Measurements from ENCODE around the gene TMTC4. TPM values are rescaled to one million over a fixed set of nuclear protein-coding genes. Genes with fewer than 3 reads are reported as not detected.
"Not testable (repeated sequence)": the region's sequence is repeated elsewhere in the genome, so short reads cannot be mapped to it uniquely, and the experiment has no call there.

Gene TMTC4
- total RNA-seq, 1 donor from 2014 or later = 21.0 TPM

DNA sequence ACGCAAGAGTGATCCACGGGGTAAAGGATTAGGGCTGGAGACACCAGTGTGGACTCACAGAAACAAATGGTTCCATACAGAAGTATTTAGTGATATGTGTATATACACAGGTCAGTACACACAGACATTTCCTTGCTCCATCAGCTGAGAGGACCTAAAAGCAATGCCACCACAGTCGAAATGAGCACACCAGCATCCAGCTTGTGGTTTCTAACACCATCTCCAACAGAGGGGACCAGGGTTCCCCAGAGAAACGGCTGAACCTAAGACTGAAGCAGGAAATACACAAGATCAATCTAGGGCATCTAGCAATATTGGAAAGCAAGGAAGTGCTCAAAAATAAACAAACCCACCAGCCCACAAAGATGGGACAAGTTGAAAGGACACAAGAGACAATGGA, 93.6 kb downstream of the TMTC4 start:
- TF ChIP-seq, protein P1, sequence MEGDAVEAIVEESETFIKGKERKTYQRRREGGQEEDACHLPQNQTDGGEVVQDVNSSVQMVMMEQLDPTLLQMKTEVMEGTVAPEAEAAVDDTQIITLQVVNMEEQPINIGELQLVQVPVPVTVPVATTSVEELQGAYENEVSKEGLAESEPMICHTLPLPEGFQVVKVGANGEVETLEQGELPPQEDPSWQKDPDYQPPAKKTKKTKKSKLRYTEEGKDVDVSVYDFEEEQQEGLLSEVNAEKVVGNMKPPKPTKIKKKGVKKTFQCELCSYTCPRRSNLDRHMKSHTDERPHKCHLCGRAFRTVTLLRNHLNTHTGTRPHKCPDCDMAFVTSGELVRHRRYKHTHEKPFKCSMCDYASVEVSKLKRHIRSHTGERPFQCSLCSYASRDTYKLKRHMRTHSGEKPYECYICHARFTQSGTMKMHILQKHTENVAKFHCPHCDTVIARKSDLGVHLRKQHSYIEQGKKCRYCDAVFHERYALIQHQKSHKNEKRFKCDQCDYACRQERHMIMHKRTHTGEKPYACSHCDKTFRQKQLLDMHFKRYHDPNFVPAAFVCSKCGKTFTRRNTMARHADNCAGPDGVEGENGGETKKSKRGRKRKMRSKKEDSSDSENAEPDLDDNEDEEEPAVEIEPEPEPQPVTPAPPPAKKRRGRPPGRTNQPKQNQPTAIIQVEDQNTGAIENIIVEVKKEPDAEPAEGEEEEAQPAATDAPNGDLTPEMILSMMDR (IDR thresholded peaks at IDR 0.05) = no peak
- no peaks in the 10 kb centered on the region for H3K4me1 Mint-ChIP-seq (ENCODE audit: unreplicated experiment)
- no peaks in the 10 kb centered on the region for H3K27me3 Mint-ChIP-seq (ENCODE audit: unreplicated experiment)
- peaks cover 8% of the 10 kb centered on the region for H3K9me3 Mint-ChIP-seq (ENCODE audit: unreplicated experiment)
- H3K27ac Mint-ChIP-seq (ENCODE audit: unreplicated experiment) = no peak overlapping the region
- H3K36me3 Mint-ChIP-seq (ENCODE audit: unreplicated experiment) = peaks cover 24% of the 10 kb centered on the region
- DNase-seq (ENCODE audit: extremely low spot score, unreplicated experiment) = no peak
- H3K4me3 Mint-ChIP-seq (ENCODE audit: unreplicated experiment) = no peak overlapping the region

DNA sequence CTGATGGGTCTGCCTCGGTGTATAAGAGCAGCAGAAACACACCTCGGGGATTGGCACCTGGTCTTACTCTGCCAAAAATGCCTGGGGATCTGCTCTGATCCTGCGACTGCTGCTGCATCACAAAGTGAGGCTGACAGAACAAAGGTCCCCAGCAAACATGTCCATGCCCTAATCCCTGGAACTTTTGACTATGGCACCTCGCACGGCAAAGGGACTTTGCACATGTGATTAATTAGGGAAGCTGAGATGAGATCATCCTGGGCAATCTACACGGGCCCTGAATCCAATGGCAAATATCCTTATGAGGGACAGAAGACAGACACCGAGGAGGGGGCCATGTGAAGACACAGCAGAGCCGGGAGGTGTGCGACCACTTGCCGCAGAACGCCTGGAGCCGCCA, 94.5 kb downstream of the TMTC4 start:
- TF ChIP-seq, protein P1 (IDR thresholded peaks at IDR 0.05) = no peak
- no peak overlapping the region for H3K27ac Mint-ChIP-seq (ENCODE audit: unreplicated experiment)
- no peak overlapping the region for H3K4me3 Mint-ChIP-seq (ENCODE audit: unreplicated experiment)
- H3K4me1 Mint-ChIP-seq (ENCODE audit: unreplicated experiment) = no peaks in the 10 kb centered on the region
- peaks cover 24% of the 10 kb centered on the region for H3K36me3 Mint-ChIP-seq (ENCODE audit: unreplicated experiment)
- peaks cover 8% of the 10 kb centered on the region for H3K9me3 Mint-ChIP-seq (ENCODE audit: unreplicated experiment)
- H3K27me3 Mint-ChIP-seq (ENCODE audit: unreplicated experiment) = no peaks in the 10 kb centered on the region
- no peak for DNase-seq (ENCODE audit: extremely low spot score, unreplicated experiment)

- H3K27ac Mint-ChIP-seq (ENCODE audit: unreplicated experiment); H3K27me3 Mint-ChIP-seq (ENCODE audit: unreplicated experiment); H3K9me3 Mint-ChIP-seq (ENCODE audit: unreplicated experiment); H3K4me1 Mint-ChIP-seq (ENCODE audit: unreplicated experiment); H3K4me3 Mint-ChIP-seq (ENCODE audit: unreplicated experiment); DNase-seq (ENCODE audit: extremely low spot score, unreplicated experiment): not testable (repeated sequence)
- peaks cover 17% of the 10 kb centered on the region for H3K36me3 Mint-ChIP-seq (ENCODE audit: unreplicated experiment)
These were observed 97.4 kb downstream of the TMTC4 start for GRCh38 chr13:100577239-100577638.

DNA sequence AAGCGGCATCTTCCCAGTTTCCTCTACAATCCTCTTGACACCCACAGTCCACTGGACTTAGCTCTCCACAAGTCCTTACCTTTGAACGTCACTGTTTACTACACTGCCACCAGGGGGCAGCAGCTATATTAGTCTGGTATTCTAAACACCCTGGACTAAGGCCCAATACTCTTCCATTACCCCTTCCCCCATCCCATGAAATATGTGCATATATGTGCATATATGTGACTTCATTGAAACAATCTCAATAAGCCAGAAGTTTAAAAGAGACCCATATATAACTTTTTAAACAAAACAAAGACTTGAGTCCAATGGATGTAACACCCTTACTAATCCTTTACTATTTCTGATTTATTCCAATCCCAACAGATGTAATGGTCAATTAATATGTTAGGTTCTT, 101.5 kb downstream of the TMTC4 start:
- H3K4me1 Mint-ChIP-seq (ENCODE audit: unreplicated experiment) = no peaks in the 10 kb centered on the region
- no peak overlapping the region for H3K4me3 Mint-ChIP-seq (ENCODE audit: unreplicated experiment)
- H3K27ac Mint-ChIP-seq (ENCODE audit: unreplicated experiment) = no peak overlapping the region
- H3K36me3 Mint-ChIP-seq (ENCODE audit: unreplicated experiment) = no peaks in the 10 kb centered on the region
- TF ChIP-seq, protein P1 (IDR thresholded peaks at IDR 0.05) = peak; percentile 73
- H3K9me3 Mint-ChIP-seq (ENCODE audit: unreplicated experiment) = no peaks in the 10 kb centered on the region
- no peak for DNase-seq (ENCODE audit: extremely low spot score, unreplicated experiment)
- no peaks in the 10 kb centered on the region for H3K27me3 Mint-ChIP-seq (ENCODE audit: unreplicated experiment)

DNA sequence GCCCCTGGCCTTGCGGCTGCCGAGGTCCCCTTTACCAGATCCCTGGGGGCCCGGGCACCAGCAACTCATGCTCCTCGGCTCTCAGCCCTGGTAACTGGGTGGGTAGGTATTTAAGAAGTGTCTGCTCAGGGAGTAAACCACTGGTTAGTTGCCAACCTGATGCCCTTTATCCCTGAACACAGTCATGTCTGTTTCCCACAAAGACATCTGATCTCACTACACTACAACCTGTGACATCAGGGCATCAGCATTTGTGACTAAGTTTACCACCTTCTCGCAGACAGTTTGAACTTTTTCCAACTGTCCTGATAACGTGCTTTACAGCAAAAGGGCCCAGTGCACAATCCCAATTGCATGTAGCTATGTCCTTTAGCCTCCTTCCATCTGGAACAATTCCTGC, 108.1 kb downstream of the TMTC4 start:
- H3K27me3 Mint-ChIP-seq (ENCODE audit: unreplicated experiment) = no peaks in the 10 kb centered on the region
- H3K9me3 Mint-ChIP-seq (ENCODE audit: unreplicated experiment) = no peaks in the 10 kb centered on the region
- peak; percentile 77 for DNase-seq (ENCODE audit: extremely low spot score, unreplicated experiment)
- no peaks in the 10 kb centered on the region for H3K4me1 Mint-ChIP-seq (ENCODE audit: unreplicated experiment)
- TF ChIP-seq, protein P1 (IDR thresholded peaks at IDR 0.05) = no peak
- H3K4me3 Mint-ChIP-seq (ENCODE audit: unreplicated experiment) = no peak overlapping the region
- no peak overlapping the region for H3K27ac Mint-ChIP-seq (ENCODE audit: unreplicated experiment)
- H3K36me3 Mint-ChIP-seq (ENCODE audit: unreplicated experiment) = peaks cover 1% of the 10 kb centered on the region

DNA sequence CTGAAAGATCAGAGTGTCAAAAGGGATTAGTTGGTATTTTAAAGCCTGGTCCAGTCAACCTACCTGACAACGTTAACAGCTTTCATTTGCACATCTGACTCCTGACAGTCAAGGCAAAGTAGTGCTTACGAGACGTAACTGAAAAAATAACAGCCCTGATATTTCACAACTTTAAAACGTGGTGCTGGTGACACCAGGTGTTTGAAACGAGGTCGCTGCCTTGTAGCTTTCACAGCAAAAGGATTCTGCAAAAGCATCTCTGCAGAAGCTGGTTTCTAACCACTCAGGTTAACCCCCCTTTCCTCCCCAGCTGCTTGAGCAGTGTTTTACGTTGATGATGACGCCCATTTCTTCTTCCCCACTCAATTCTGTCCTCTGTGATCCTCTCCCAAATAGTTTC, 109.3 kb downstream of the TMTC4 start:
- H3K27ac Mint-ChIP-seq (ENCODE audit: unreplicated experiment) = no peak overlapping the region
- no peaks in the 10 kb centered on the region for H3K27me3 Mint-ChIP-seq (ENCODE audit: unreplicated experiment)
- peaks cover 1% of the 10 kb centered on the region for H3K36me3 Mint-ChIP-seq (ENCODE audit: unreplicated experiment)
- peak; percentile 42 for DNase-seq (ENCODE audit: extremely low spot score, unreplicated experiment)
- no peak overlapping the region for H3K4me3 Mint-ChIP-seq (ENCODE audit: unreplicated experiment)
- H3K4me1 Mint-ChIP-seq (ENCODE audit: unreplicated experiment) = peaks cover 5% of the 10 kb centered on the region
- TF ChIP-seq, protein P1 (IDR thresholded peaks at IDR 0.05) = no peak
- no peaks in the 10 kb centered on the region for H3K9me3 Mint-ChIP-seq (ENCODE audit: unreplicated experiment)
